Femur (tissue), 1 donor: Measurements from ENCODE around the gene SNED1.

Experiments
- DNase-seq: peaks from one replicate; pipeline ENCODE4 v3.0.0-alpha.2; 2017

Gene SNED1

DNA sequence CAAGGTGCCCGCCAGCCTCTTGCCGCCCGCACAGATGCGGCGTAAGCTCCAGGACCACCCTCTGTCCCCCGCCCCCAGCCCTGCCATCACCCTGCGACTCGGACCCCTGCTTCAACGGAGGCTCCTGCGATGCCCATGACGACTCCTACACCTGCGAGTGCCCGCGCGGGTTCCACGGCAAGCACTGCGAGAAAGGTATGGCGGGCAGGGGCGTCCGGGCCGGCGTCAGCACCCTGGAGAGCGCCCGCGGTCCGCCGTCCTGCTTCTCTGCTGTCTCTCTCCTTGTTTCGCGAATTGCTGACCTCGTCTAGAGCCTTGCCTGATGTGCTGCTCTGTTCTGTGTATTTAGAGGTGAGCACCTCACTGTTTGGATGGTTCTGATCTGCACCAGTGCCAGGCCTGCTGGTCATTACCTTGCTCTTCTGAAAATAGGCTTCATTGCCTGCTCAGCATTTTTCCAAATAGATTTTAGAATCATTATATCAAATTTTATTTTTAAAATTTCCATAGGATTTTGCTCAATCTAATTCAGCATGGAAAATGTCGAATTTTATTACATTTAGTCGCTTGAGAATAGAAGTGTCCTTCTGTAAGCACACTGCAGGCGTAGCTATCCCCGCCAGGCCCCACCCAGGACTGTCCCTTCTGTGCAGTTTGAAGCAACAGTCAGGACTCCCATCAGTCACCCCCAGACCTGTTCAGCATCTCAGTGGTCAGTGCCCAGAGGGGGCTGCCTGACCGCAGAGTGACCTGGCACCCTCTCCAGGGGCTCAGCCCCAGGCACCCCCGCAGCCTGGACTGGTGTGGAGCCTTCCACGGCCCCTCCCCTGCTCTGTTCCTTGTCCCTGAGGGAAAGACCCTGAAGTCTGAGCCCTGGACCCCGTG lies 51.6 kb downstream of the SNED1 start:
- peak; percentile 51 for DNase-seq

DNA sequence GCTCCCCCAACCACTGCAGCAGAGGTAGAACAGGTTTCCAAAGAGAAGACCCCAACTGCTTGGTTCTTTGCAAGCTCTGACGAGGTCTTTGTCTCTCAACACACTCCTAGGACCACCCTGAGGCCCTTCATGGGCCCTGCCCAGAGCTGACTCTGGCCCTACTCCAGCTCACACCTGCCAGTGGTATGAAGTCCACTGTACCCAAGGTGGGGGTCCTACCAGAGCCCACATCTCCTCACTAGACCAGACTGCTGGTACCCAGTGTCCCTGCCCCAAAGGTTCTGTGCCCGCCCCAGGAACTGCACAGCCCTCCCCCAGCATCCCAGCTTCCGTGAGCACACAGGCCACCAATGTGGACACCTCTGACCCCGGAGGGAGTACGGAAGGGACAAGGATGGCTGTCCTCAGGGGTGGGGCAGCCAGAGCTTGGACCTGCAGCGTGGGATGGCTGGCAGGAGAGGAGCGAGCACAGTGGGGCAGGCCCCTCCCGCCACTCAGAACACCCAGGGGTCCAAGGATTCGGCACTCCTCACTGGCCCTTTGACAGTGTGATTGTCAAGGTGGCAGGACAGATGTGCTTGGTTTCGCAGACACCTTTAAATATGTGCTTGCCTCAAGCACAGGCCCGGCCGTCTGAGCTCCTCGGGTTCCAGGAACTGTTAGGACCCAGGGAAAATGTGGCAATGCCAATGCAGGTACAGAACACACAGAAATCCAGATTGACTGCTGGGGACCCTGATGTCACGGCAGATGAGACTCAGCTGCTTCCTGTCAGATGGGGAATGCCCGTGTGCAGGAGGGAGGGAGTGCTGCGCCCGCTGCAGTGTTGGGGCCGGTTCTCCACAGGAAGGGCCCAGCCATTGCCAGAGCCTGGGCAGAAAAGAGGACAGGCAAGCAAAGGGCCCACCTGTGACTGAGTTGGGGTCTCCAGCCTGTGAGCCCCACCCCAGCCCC lies 52.5 kb downstream of the SNED1 start:
- peak; percentile 12 for DNase-seq

DNA sequence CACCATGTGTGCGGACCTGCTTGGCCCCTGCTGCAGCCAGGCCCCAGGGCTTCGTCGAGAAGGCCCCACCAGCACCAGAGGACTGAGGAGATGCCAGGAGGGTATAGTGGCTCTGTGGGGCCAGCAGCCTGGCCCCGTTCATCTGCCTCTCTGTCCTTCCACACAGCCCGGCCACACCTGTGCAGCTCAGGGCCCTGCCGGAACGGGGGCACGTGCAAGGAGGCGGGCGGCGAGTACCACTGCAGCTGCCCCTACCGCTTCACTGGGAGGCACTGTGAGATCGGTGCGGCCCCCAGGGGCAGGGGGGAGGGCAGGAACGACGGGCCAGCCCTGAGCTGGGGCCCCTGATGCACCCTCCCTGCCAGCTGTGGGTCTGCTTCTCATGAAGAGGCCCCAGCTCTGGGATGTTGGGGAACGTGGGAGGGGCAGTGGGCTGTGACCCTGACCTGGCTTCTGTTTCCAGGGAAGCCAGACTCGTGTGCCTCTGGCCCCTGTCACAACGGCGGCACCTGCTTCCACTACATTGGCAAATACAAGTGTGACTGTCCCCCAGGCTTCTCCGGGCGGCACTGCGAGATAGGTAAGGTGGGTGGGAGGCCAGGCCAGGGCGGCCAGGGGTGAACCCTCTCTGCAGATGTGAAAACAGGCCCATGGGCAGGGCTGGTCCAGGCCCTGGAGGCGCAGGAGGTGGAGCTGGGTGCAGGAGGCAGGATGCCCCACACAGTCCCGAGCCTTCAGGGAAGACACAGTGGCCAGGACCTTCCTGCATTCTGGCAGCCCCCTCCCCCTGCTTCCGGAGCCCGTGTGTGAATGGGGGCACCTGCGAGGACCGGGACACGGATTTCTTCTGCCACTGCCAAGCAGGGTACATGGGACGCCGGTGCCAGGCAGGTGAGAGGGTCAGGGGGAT lies 53.4 kb downstream of the SNED1 start:
- peak; percentile 8 for DNase-seq

DNA sequence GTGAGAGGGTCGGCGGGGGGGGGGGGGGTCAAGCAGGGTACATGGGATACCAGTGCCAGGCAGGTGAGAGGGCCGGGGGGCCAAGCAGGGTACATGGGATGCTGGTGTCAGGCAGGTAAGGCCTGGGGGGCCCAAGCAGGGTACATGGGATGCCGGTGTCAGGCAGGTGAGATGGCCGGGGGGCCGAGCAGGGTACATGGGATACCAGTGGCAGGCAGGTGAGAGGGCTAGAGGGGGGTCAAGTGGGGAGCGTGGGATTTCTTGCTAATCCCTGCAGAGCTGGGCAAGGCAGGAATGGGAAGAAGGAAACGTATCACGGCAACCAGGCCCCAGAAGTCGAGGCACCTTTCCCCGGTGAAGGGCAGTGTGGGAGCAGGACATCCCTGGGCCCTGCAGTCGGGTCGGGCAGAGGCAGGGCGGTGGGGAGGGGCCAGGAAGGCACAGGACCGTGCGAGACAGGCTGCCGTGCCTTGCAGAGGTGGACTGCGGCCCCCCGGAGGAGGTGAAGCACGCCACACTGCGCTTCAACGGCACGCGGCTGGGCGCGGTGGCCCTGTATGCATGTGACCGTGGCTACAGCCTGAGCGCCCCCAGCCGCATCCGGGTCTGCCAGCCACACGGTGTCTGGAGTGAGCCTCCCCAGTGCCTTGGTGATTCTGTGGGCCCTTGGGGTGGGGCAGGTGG lies 54.4 kb downstream of the SNED1 start:
- DNase-seq: no peak

DNA sequence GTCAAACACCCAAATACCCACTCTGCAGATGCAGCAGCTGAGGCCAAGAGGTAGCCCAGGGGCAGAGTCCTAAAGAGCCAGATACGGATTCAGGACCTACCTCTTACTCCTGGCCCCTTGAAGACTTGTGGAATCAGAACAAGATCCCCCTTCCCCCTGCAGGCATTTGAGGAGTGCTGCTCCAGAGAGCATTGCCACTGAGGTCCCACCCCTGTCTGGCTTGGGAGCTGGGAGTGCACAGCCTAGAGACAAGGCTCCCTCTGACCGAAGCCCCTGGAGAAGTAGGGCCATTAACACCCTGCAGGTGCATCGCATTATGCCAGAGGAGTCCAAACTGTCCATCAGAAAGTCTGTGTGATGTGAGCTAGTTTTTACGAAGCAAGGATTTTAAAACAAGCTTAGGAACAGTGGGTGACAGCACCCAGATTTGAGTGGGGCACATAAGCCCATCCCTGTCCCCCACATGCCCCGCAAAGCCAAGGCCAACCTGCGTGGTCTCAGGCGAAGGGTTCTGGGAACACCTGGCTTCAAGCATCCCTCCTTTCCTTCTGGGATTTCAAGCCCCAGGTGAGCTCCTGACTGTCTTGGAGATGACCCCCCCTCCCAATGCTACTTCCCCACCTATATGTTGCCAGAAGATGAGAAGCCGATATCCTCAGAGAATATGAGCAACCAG lies 55.3 kb downstream of the SNED1 start:
- DNase-seq: no peak

DNA sequence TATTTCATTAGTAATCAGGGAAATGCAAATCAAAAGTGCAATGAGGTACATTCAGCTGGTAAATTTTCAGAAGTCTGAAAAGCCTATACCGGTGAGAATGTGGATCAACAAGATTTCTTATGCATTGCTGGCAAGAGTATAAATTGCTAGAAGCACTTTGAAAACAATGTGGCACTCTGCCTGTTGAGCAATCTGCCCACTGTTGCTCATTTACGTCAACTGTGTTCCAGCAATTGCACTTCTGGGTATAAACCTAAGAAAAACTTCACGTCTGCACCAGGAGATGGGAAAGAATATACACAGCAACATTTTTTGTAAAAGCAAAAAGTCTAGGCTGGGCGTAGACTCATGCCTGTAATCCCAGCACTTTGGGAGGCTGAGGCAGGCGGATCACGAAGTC lies 62.9 kb downstream of the SNED1 start:
- no peak for DNase-seq

DNA sequence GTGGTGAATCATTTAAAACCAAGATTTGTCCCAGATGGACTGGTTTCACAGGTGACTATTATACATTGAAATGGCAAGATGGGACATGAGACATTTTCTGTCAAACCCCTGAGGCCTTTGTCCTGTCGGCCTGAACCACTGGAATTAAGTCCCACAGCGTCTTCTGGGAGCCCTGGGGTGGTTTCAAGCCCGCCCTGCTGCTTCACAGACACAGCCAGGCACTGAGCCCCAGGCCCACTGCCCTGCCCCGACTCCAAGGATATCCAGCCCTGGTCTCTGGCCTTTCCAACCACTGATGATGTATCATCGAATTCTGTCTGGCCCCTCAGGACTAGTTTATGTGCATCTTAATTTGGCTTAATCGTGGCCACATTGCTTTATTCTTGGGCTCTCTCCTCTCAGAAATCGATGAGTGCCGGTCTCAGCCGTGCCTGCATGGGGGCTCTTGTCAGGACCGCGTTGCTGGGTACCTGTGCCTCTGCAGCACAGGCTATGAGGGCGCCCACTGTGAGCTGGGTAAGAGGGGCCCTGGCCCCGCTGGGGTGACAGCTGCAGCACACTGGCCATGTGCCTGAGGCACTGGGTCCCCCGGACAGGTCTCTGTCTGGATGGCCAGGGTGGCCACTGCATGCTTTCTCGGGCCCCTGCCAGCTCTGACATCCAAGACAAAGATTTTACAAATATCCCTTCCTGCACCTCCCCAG lies 64.1 kb downstream of the SNED1 start:
- no peak for DNase-seq

DNA sequence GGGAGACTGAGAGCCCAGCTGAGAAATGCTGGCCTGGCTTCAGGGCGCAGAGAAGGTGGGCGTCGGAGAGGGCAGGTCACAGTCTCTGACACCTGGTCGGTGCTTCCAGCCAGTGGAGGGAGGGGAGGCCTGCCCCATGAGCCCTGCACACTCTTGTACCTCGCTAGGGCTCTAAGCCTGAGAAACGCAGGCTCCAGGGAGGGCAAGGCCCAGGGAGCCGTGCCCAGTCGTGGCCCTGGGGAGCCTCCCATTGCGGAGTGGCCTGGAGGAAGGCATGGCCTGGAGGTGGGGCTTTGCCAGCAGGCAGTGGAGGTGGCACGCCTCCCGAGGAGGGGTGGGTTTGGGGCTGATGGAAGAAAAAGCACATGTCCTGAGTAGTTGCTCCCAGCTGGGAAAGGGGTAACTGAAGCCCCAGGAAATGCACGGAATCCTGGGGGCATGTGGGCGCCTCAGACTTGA lies 64.7 kb downstream of the SNED1 start:
- no peak for DNase-seq

DNA sequence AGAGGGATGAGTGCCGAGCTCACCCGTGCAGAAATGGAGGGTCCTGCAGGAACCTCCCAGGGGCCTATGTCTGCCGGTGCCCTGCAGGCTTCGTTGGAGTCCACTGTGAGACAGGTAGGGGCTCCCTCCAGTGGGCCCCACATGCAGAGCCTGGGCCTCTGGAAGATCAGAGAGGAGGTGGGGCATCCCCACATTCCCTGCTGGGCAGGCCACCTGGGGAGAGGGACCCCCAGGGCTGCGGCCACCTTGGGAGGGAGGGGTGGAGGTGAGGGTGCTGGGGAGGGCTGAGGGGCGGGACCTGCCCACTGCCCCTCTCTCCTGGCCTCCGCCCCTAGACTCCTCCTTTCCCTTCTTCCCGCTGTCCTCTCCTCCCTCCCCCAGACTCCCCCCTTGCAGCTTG lies 65.2 kb downstream of the SNED1 start:
- peak; percentile 18 for DNase-seq

DNA sequence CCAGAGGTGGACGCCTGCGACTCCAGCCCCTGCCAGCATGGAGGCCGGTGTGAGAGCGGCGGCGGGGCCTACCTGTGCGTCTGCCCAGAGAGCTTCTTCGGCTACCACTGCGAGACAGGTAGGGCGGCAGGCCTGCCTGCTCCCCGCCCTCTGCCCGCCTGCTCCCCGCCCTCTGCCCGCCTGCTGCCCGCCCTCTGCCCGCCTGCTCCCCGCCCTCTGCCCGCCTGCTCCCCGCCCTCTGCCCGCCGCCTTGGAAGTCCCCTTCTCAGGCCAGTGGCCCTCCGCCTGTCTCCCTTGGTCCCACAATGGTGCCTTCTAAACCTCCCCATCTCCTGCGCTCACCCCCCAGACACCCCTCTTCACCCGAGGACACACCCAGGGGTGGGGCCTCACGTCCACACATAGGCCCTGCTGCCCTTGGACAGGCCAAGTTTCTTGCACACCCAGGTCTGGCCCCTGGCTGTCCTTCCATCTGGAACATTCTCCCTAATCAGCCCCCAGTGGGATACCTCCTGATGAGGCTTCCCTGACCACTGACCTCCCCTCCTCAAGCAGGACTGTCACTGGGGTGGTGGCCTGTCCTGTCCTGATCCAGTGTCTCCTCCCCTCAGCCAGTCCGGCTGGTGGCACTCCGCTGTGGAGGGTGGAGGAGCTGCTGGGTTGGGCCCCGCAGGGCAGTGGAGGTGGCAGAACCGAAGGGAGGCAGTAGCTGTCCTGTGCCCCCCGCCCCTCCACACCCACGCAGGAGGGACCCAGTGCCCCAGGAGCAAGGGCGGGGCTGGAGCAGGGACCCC lies 65.8 kb downstream of the SNED1 start:
- DNase-seq: peak; percentile 24

DNA sequence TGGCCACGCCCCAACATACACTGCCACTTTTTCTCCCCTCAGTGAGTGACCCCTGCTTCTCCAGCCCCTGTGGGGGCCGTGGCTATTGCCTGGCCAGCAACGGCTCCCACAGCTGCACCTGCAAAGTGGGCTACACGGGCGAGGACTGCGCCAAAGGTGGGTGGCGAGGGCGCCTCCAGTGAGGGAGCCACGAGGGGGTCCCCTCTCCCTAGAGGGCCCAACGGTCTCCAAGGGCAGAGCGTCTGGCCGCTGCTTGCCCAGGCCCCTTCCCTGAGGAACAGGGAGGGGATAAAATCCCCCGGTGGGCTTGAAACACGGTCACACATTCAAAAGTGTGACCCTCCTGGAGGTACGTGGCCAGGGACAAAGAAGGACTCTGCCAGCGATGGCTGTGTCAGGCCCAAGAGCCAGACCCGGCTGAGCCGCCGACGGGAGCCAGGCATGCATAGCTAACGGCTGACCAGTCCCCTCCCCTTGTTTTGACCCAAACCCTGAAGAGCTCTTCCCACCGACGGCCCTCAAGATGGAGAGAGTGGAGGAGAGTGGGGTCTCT lies 66.5 kb downstream of the SNED1 start:
- DNase-seq: peak; percentile 8

DNA sequence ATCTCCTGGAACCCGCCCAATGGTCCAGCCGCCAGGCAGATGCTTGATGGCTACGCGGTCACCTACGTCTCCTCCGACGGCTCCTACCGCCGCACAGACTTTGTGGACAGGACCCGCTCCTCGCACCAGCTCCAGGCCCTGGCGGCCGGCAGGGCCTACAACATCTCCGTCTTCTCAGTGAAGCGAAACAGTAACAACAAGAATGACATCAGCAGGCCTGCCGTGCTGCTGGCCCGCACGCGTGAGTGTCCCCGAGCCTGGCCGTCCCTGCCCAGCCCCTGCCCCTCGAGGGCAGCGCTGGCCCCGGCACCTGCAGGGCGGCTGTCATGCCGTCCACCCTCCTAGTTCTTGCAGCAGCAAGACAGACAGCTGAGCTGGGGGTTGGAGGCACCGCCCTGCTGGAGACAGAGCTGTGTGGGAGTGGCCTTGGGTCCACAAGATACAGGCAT lies 67.0 kb downstream of the SNED1 start:
- DNase-seq: no peak

DNA sequence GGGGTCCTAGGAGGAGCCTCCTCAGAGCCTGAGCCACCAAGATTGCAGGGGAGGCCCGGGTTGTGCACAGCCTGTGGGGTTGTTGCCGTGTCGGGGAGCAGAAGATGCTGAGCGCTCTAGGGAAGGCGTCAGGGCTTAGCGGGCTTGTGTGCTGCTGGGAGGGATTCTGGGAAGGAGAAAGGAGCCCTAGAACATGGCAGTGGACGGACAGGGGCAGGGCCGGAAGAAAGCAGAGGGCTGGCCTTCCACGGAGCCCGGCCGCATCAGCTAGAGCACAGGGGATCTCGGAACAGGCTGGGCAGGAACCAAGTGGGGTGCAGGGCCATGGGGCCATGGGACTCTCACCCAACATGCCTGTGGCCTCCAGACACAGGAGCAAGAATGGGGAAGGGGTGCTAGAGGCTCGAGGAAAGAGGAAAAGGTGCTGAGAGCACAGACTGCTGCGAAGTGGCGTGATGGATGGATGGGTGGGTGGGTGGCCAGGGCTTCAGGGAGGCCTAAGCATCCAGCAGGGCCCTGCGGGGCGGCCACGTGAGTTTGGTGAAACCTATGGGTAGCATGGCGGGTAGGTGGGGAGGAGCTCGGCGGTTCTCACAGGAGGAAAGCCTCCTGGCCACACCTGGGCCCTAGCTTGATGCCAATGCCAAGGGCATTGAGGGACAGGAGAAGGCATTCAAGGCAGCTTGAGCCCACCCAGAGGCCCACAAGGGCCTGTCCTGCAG lies 67.9 kb downstream of the SNED1 start:
- no peak for DNase-seq

DNA sequence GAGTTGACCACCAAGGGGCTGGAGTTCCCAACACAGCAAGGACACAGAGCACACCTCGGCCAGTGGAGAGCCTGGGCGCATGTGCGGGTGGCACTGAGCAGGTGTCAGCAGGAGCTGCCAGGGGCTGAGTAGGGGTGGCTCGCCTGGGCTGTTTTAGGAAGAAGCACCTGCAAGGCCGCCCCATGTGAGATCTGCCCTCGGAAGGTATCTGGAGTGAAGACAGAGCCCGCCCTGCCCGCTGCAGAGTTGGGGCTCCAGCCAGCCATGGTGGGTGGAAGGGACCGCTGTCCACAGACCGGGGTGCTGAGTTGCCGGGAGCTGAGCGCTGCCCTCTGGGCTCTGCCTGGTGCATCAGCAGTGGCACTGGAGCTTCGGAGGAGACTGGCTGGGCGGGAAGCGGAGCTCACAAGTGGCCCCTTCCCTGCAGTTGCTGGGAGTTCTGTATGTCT lies 68.5 kb downstream of the SNED1 start:
- DNase-seq: no peak

DNA sequence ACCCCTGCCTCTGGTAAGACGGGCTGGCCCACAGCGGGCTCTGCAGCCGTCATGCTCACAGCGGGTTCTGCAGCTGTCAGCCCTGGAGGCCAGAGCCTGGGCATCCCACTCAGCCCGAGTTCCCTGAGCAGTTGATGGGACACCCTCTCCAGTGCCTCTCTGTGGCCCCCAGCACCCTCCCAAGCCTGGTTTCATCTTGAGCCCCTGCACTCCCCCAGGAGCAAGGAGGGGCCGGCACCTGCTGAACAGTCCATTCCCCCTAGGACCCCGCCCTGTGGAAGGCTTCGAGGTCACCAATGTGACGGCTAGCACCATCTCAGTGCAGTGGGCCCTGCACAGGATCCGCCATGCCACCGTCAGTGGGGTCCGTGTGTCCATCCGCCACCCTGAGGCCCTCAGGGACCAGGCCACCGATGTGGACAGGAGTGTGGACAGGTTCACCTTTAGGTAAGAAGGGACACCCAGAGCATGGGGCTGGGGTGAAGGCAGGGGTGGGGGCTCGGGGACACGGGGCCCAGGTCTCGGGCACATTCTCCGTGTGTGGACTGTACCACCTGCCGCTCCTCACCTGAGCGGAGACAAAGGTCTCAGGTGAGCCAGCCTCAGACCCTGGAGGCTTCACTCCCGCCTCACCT lies 69.2 kb downstream of the SNED1 start:
- no peak for DNase-seq

DNA sequence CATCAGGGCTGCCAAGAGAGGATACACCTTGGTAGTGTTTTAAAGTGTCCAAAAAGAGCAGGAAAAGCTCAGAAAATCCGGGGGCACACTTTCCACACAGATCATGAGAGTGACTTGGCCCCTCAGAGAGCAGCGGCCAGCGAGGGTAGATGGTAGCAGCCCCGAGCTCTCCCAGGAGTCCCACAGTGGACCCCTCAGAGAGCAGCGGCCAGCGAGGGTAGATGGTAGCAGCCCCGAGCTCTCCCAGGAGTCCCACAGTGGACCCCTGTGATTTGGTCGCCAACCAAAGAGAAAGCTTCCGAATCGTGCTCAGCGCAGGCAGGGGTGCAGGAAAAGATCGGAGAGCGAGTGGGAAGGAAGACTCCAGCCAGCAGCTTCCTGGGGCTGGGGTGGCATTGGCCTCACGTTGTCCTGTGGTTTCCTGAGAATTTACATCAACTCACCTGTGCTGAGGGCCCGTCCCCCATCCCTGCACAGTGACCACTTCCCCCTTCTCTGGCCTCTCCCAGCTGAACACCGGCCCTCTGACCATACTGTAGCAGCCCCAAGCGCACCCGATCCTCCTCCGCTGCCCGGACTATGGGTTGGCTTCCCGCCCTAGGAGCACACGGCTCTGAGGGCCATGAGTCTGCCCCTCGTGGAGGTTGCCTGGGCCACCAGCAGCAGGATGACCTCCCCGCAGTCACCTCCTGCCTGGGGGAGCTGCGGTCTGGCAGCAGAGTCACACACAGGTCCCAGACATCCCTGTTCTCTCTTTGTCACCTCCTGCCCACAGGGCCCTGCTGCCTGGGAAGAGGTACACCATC lies 69.9 kb downstream of the SNED1 start:
- DNase-seq: no peak
